ENCODE data around the gene VCL.
"Not testable (repeated sequence)": the region's sequence is repeated elsewhere in the genome, so short reads cannot be mapped to it uniquely, and the experiment has no call there.

VCL gene

DNA sequence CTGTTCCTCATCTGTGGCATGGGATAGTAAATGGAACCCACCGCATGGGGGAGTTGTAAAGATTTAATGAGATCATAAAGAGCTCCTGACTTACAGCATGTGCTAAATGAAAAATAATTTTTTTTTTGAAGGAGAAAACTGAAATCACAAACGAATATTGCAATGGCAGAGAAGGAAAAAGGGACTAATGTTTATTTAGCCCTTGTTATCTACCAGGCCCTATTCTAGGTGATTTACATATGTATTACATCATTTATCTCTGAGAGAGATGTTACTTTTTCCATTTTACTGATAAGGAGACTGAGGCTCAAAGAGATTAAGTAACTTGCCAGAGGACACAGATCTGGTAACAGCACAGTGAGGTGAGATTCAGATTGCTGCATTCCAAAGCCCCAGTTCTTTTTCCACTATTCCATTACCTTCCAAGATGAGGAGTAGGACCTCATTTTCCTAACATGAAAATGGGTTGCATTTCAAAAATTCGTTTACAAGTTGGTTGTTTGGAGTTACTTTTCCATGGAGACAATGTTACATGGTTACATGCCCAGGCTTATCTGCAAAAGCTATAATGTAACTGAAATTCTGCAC is 28.6 kb downstream of the VCL start:
- Mint-ChIP-seq H3K27ac (peak overlapping the region in 1 of 2 donors; percentile 27), H3K36me3 (ENCODE audit: insufficient read depth) (peaks cover 20% of the 10 kb centered on the region), H3K27me3 (no peaks in the 10 kb centered on the region), H3K4me3 (no peak overlapping the region), H3K9me3 (no peaks in the 10 kb centered on the region), H3K4me1 (ENCODE audit: low read depth in 2 of 2) (peaks cover 21 to 44% of the 10 kb centered on the region in 2 donors)
- ATAC-seq (replicated peaks), result no peak
- no peak for DNase-seq

DNA sequence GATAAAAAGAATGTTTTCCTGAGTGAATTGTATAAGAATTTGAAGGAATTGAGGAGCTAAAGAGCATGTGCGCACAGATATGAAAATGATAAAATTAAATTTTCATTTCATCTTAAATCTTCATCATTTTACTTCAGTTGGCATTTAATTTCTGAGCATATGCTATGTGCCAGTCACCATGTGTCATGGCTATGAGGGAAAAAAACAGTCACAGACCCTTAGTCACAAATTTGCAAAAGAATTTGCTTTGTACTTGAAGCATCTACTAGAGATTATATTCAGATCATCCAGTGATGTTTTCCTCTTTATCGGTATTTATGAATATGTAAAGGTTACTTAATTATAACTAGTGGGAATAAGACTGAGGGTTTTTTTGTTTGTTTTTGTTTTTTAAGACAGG is 29.8 kb downstream of the VCL start:
- Mint-ChIP-seq H3K36me3 (ENCODE audit: insufficient read depth) (peaks cover 21% of the 10 kb centered on the region), H3K4me1 (ENCODE audit: low read depth in 2 of 2) (peaks cover 19 to 38% of the 10 kb centered on the region in 2 donors), H3K27me3 (no peaks in the 10 kb centered on the region), H3K4me3 (no peak overlapping the region), H3K9me3 (no peaks in the 10 kb centered on the region), H3K27ac (peak overlapping the region in 1 of 2 donors; percentile 35)
- ATAC-seq (replicated peaks) (no peak), DNase-seq (no peak)

DNA sequence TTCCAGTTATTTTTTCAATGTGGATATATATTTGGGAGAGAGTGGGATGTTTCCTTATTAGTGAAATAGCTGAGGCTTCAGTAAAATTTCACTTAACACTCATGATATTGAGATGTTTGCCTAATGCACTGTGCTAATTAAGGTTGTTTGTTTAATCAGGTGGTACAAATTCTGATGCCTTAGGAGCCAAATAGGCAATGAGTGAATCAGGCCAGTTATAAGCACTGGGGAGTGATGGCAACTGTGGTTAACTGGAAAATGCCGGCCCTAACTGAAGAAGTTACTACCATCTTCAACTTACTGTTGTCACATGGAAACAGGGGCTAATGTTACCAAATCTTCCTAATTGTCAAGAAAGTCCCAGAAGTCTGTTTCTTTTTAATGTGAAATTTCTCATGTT is 32.0 kb downstream of the VCL start:
- DNase-seq, result no peak
- no peaks in the 10 kb centered on the region for H3K27me3 Mint-ChIP-seq
- H3K9me3 Mint-ChIP-seq, result no peaks in the 10 kb centered on the region
- peaks cover 28 to 40% of the 10 kb centered on the region in 2 donors for H3K4me1 Mint-ChIP-seq (ENCODE audit: low read depth in 2 of 2)
- peaks cover 18% of the 10 kb centered on the region for H3K36me3 Mint-ChIP-seq (ENCODE audit: insufficient read depth)
- no peak overlapping the region for H3K4me3 Mint-ChIP-seq
- ATAC-seq (replicated peaks), result no peak
- H3K27ac Mint-ChIP-seq, result peak overlapping the region in 1 of 2 donors; percentile 55

DNA sequence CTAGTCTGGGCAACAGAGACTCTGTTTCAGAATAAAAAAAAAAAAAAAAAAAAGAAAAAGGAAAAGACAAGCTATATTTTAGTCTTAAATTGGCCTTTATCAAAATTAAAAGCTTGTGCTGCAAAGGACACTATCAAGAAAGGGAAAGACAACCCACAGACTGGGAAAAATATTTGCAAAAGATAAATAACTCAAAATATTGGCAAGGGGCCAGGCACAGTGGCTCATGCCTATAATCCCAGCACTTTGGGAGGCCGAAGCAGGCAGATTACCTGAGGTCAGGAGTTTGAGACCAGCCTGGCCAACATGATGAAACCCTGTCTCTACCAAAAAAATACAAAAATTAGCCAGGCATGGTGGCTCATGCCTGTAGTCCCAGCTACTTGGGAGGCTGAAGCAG is 34.3 kb downstream of the VCL start:
- peaks cover 22% of the 10 kb centered on the region for H3K36me3 Mint-ChIP-seq (ENCODE audit: insufficient read depth)
- peaks cover 22 to 23% of the 10 kb centered on the region in 2 donors for H3K4me1 Mint-ChIP-seq (ENCODE audit: low read depth in 2 of 2)
- not testable (repeated sequence) for H3K27me3 Mint-ChIP-seq; DNase-seq; H3K4me3 Mint-ChIP-seq; H3K9me3 Mint-ChIP-seq; ATAC-seq (replicated peaks)
- peak overlapping the region in 1 of 2 donors; percentile 75 for H3K27ac Mint-ChIP-seq

DNA sequence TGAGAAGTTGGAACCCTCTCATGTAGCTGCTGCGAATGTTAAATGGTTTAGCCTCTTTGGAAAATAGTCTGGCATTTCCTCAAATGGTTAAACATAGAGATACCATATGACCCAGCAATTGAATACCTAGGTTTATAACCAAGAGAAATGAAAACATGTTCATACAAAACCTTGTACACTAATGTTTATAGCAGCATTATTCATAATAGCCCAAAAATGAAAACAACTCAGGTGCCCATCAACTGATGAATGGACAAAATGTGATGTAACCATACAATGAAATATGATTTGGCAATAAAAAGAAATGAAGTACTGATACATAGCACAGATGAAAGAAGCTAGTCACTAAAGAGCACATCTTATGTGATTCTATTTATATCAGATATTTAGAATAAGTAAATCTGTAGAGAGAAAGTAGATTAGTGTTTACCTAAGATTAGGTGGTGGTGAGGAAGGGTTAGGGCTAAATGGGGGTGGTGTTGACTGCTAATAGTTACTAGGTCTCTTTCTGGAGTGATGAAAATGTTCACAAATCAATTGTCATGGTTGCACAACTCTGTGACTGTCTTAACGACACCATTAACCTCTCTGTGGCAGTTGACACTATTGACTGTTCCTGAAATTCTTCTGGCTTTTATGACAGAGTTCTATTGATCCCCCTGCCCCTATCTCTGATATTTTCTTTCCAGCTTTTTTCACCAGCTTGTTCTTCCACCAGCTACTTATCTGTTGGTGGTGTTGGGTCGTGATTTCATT is 35.2 kb downstream of the VCL start:
- H3K36me3 Mint-ChIP-seq (ENCODE audit: insufficient read depth), result peaks cover 21% of the 10 kb centered on the region
- no peaks in the 10 kb centered on the region for H3K9me3 Mint-ChIP-seq
- DNase-seq, result no peak
- H3K4me1 Mint-ChIP-seq (ENCODE audit: low read depth in 2 of 2), result peaks cover 22 to 23% of the 10 kb centered on the region in 2 donors
- no peaks in the 10 kb centered on the region for H3K27me3 Mint-ChIP-seq
- H3K27ac Mint-ChIP-seq, result peak overlapping the region; percentile 53 to 75
- H3K4me3 Mint-ChIP-seq, result no peak overlapping the region
- no peak for ATAC-seq (replicated peaks)

DNA sequence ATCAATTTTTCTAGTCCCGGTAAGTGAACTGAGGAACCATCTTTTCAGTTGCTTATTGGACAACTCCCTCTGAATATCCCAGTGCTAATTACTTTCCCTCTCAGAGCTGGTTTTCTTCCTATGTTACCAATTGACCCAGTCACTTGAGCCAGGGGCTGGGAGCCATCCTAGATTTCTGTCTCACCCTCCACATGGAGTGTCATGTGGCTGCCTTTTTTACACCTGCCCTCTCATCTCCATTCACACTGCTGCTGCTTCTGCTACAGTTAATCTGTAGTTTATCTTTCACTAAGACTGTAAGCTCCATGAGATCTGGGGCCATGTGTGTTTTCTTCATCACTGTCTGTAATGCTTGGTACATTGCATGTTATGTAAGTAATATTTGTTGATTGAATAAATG is 35.8 kb downstream of the VCL start:
- no peak for DNase-seq
- H3K27me3 Mint-ChIP-seq, result no peaks in the 10 kb centered on the region
- no peak overlapping the region for H3K4me3 Mint-ChIP-seq
- no peaks in the 10 kb centered on the region for H3K9me3 Mint-ChIP-seq
- H3K27ac Mint-ChIP-seq, result peak overlapping the region; percentile 53 to 75
- no peak for ATAC-seq (replicated peaks)
- H3K4me1 Mint-ChIP-seq (ENCODE audit: low read depth in 2 of 2), result peaks cover 22 to 23% of the 10 kb centered on the region in 2 donors
- peaks cover 16% of the 10 kb centered on the region for H3K36me3 Mint-ChIP-seq (ENCODE audit: insufficient read depth)

DNA sequence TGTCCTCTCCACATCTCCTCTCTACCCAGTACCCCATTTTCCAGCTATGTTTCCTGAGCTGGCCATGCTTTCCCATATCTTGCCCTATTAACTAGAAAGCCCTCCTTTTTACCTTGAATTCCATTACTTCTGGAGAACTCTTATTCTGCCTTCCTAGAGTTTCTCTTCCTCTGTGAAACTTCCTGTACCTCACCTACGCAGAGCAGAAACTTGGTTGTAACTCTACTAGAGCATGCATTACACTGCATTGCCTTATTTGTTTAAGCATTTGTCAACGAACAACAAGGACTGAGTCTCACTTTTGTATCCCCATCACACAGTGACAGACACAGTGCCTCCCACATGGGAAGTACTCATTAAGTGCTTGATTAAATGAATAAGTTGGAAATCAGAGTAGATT is 36.4 kb downstream of the VCL start:
- no peak for DNase-seq
- peaks cover 13% of the 10 kb centered on the region for H3K36me3 Mint-ChIP-seq (ENCODE audit: insufficient read depth)
- H3K4me1 Mint-ChIP-seq (ENCODE audit: low read depth in 2 of 2), result peaks cover 23 to 24% of the 10 kb centered on the region in 2 donors
- ATAC-seq (replicated peaks), result no peak
- peak overlapping the region; percentile 53 to 75 for H3K27ac Mint-ChIP-seq
- H3K9me3 Mint-ChIP-seq, result no peaks in the 10 kb centered on the region
- H3K4me3 Mint-ChIP-seq, result no peak overlapping the region
- no peaks in the 10 kb centered on the region for H3K27me3 Mint-ChIP-seq

DNA sequence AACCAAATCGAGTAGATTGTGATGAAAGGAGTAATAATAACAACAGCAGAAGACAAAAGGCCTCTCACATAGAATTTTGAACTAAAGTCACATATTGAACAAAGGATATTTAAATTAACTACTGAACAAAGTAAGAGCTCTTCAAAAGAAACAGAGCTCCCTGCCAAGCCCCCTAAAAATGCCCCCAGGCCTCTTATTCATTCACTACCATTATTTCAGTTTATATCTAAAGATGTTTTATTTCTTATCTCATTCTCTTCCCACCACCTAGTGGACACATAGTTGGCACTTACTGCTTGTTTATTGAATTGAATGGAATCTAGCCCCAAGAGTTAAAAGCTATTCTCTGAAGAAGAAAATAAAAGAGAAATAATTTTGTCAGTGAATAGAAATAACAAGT is 37.4 kb downstream of the VCL start:
- no peaks in the 10 kb centered on the region for H3K9me3 Mint-ChIP-seq
- H3K4me3 Mint-ChIP-seq, result no peak overlapping the region
- ATAC-seq (replicated peaks) (no peak), DNase-seq (no peak)
- H3K4me1 Mint-ChIP-seq (ENCODE audit: low read depth in 2 of 2), result peaks cover 29 to 31% of the 10 kb centered on the region in 2 donors
- H3K36me3 Mint-ChIP-seq (ENCODE audit: insufficient read depth), result peaks cover 12% of the 10 kb centered on the region
- peak overlapping the region; percentile 53 to 75 for H3K27ac Mint-ChIP-seq
- no peaks in the 10 kb centered on the region for H3K27me3 Mint-ChIP-seq

DNA sequence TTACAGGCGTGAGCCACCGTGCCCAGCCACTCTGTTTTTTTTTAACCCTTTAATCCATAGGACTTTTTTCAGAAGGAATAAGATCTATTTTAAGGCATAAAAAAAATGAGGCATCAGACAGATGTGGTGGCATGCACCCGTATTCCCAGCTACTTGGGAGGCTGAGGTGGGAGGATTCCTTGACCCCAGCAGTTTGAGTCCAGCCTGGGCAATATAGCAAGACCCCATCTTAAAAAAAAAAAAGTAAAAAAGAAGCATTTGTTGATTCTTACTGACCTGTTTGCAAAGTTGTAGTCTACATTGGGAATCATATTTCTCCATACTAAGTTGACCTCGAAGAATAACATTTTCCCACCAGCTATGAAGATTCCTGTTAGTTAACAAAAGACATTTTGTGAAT is 38.6 kb downstream of the VCL start:
- no peaks in the 10 kb centered on the region for H3K9me3 Mint-ChIP-seq
- DNase-seq (no peak), ATAC-seq (replicated peaks) (no peak)
- peak overlapping the region in 1 of 2 donors; percentile 21 for H3K27ac Mint-ChIP-seq
- H3K4me3 Mint-ChIP-seq, result no peak overlapping the region
- H3K4me1 Mint-ChIP-seq (ENCODE audit: low read depth in 2 of 2), result peaks cover 26 to 27% of the 10 kb centered on the region in 2 donors
- H3K27me3 Mint-ChIP-seq, result no peaks in the 10 kb centered on the region
- H3K36me3 Mint-ChIP-seq (ENCODE audit: insufficient read depth), result peaks cover 12% of the 10 kb centered on the region

DNA sequence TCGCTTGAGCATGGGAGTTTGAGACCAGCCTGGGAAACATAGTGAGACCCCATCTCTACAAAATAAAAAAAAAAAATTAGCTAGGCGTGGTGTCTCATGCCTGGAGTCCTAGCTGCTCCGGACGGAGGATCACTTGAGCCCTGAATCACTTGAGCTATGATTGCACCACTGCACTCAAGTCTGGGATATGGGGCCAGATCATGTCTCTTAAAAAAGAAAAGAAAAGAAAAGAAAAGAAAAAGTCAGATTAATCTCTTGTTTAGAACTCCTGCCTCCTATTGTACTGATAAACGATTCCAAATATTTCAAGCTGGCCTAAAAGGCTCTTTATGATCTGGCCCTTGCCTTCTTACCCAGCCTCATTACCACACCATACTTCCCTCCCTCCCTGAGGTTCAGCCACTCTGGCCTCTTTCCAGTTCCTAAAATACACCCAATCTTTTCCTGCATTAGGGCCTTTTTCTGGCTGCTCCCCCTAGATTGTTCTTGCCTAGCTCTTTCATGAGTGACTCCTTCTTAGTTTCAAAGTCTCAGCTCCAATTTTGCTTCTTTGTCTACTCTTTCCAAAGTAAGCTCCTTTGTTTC is 41.7 kb downstream of the VCL start:
- H3K27me3 Mint-ChIP-seq, result no peaks in the 10 kb centered on the region
- H3K4me3 Mint-ChIP-seq, result no peak overlapping the region
- H3K9me3 Mint-ChIP-seq, result no peaks in the 10 kb centered on the region
- peak overlapping the region; percentile 23 to 66 for H3K27ac Mint-ChIP-seq
- H3K4me1 Mint-ChIP-seq (ENCODE audit: low read depth in 2 of 2), result peaks cover 16 to 17% of the 10 kb centered on the region in 2 donors
- peaks cover 23% of the 10 kb centered on the region for H3K36me3 Mint-ChIP-seq (ENCODE audit: insufficient read depth)
- ATAC-seq (replicated peaks) (no peak), DNase-seq (no peak)

DNA sequence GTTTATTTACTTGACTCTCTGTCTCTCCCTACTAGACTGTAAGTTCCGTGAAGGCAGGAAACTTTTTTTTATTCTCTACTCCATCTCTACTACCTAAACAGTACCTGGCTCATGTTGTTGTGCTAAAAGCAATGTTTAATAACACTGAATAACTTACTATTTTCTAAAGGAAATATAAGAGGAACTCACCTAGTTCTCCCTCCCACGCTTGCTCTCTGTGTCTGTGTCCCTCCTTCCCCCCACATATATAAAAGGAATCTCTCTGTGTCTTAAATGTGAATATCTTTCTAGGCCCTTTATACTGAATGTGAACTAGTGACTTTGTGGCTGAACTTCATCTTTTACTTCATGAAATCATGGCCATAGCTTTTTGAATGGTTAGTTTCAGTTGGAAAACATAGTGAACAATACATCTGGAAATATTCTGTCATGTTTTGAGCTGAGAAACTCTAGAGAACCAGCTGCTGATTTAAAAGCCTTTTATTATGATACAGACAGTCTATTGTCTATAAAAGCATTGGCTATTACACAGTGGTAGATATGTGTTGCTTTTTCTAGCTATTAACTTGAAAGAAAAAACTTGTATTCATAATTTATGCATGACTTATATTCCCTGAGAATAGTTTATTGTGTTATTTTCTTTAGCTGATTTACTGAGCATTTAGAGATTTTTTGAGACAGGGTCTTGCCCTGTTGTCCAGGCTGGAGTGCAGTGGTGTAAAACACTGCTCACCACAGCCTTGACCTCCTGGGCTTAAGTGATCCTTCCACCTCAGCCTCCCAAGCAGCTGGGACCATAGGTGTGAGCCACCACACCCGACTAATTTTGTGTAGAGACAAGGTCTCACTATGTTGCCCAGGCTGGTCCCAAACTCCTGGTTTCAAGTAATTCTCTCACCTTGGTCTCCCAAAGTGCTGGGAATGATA is 42.5 kb downstream of the VCL start:
- ATAC-seq (replicated peaks) (no peak), DNase-seq (no peak)
- Mint-ChIP-seq H3K9me3 (no peaks in the 10 kb centered on the region), H3K36me3 (ENCODE audit: insufficient read depth) (peaks cover 31% of the 10 kb centered on the region), H3K27me3 (no peaks in the 10 kb centered on the region), H3K4me1 (ENCODE audit: low read depth in 2 of 2) (peaks cover 13 to 16% of the 10 kb centered on the region in 2 donors), H3K27ac (peak overlapping the region; percentile 23 to 66), H3K4me3 (no peak overlapping the region)

DNA sequence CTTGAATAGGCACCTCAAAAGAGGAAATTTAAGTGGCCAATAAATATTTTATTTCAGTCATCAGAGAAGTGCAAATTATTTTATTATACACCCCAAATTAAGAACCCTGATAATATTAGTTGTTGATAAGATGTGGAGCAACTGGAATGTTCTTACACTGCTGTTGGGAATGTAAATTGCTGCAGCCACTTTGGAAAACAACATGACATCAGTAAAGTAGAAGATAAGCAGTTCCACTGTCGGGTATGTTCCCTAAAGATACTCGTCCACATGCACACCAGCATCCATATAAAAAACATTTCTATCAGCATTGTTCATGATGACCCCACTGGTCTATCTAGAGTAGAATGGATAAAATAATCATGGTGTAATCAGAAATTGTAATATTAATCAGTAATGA is 46.5 kb downstream of the VCL start:
- H3K4me1 Mint-ChIP-seq (ENCODE audit: low read depth in 2 of 2), result peaks cover 13 to 25% of the 10 kb centered on the region in 2 donors
- DNase-seq, result no peak
- no peak for ATAC-seq (replicated peaks)
- no peaks in the 10 kb centered on the region for H3K9me3 Mint-ChIP-seq
- no peak overlapping the region for H3K27ac Mint-ChIP-seq
- H3K27me3 Mint-ChIP-seq, result no peaks in the 10 kb centered on the region
- no peak overlapping the region for H3K4me3 Mint-ChIP-seq
- H3K36me3 Mint-ChIP-seq (ENCODE audit: insufficient read depth), result peaks cover 33% of the 10 kb centered on the region

DNA sequence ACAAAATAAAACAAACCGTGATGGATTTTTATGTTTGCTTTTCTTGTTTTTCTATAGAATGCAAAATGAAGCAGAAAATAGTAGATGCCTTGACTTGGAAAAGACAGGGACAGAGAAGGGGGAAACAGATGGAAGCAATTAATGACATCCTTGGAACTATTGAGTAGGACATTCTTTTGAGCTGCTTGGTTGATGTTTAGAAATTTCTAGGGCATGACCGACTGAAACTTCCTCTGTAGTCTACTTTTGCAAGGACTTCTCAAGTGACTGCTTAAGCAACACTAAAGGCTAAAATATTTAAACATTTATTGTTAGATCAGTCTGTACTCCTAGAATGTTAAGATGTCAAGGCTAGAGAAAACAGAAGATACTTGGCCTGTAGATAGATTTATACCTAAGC is 49.4 kb downstream of the VCL start:
- H3K4me3 Mint-ChIP-seq, result no peak overlapping the region
- no peak for ATAC-seq (replicated peaks)
- peaks cover 33% of the 10 kb centered on the region for H3K36me3 Mint-ChIP-seq (ENCODE audit: insufficient read depth)
- H3K9me3 Mint-ChIP-seq, result no peaks in the 10 kb centered on the region
- peaks cover 9 to 18% of the 10 kb centered on the region in 2 donors for H3K4me1 Mint-ChIP-seq (ENCODE audit: low read depth in 2 of 2)
- H3K27ac Mint-ChIP-seq, result peak overlapping the region; percentile 25 to 53
- DNase-seq, result no peak
- no peaks in the 10 kb centered on the region for H3K27me3 Mint-ChIP-seq

Data from effector memory CD8-positive, alpha-beta T cell (primary cell).